HG02763 (cell line): ENCODE data around the gene GOLGA3.
"Not testable (repeated sequence)": the region's sequence is repeated elsewhere in the genome, so short reads cannot be mapped to it uniquely, and the experiment has no call there.

Experiments used
- ATAC-seq: cut with Tn5 transposase; IDR thresholded peaks from one replicate; pipeline ENCODE4 v1.9.1; 2021; ENCODE audit warnings: mild to moderate bottlenecking, moderate library complexity; ENCODE audit not compliant: unreplicated experiment

The GOLGA3 gene

GRCh38 chr12:132813443-132813842, 15.2 kb downstream of the GOLGA3 start:
- no peak for ATAC-seq

GRCh38 chr12:132812631-132813305, 15.9 kb downstream of the GOLGA3 start:
- ATAC-seq = no peak

GRCh38 chr12:132809391-132809790, 19.3 kb downstream of the GOLGA3 start:
- not testable (repeated sequence) for ATAC-seq

- ATAC-seq = no peak
Observed at GRCh38 chr12:132807295-132808092, 21.2 kb downstream of the GOLGA3 start.

- no peak for ATAC-seq
Observed at GRCh38 chr12:132806857-132807256, 21.8 kb downstream of the GOLGA3 start.

GRCh38 chr12:132804426-132804861, 24.2 kb downstream of the GOLGA3 start:
- ATAC-seq = no peak

- no peak for ATAC-seq
Observed at GRCh38 chr12:132803888-132804287, 24.8 kb downstream of the GOLGA3 start.

GRCh38 chr12:132803125-132803524, 25.5 kb downstream of the GOLGA3 start:
- ATAC-seq = no peak

GRCh38 chr12:132801741-132802140, 26.9 kb downstream of the GOLGA3 start:
- ATAC-seq = no peak

GRCh38 chr12:132798836-132799235, 29.8 kb downstream of the GOLGA3 start:
- no peak for ATAC-seq

GRCh38 chr12:132797820-132798570, 30.7 kb downstream of the GOLGA3 start:
- no peak for ATAC-seq

- no peak for ATAC-seq
Observed at GRCh38 chr12:132795847-132796246, 32.8 kb downstream of the GOLGA3 start.

GRCh38 chr12:132791940-132792339, 36.7 kb downstream of the GOLGA3 start:
- ATAC-seq = not testable (repeated sequence)

- ATAC-seq = no peak
Observed at GRCh38 chr12:132789099-132789471, 39.6 kb downstream of the GOLGA3 start.

- ATAC-seq = no peak
Observed at GRCh38 chr12:132788375-132789098, 40.1 kb downstream of the GOLGA3 start.

GRCh38 chr12:132787877-132788276, 40.8 kb downstream of the GOLGA3 start:
- ATAC-seq = no peak

- no peak for ATAC-seq
Observed at GRCh38 chr12:132786192-132786591, 42.5 kb downstream of the GOLGA3 start.

GRCh38 chr12:132784580-132784979, 44.1 kb downstream of the GOLGA3 start:
- ATAC-seq = no peak

GRCh38 chr12:132783917-132784531, 44.6 kb downstream of the GOLGA3 start:
- no peak for ATAC-seq

GRCh38 chr12:132781938-132782337, 46.7 kb downstream of the GOLGA3 start:
- ATAC-seq = no peak
